Vagina (tissue), 2 donors: Measurements from ENCODE around the gene NONO.

ENCODE experiments used
- POLR2AphosphoS5 ChIP-seq, 2 donors: sonication (generic); formaldehyde crosslinking; IDR thresholded peaks; one replicate each; pipeline ENCODE4 v1.9.0; 2017; ENCODE audit warnings: antibody characterized with exemption in 2 of 2, mild to moderate bottlenecking in 2 of 2, low read depth in 1 of 2; ENCODE audit not compliant: insufficient read depth in 1 of 2
- TF ChIP-seq, protein P1 (sequence below), 3 experiments: fragments of 450-650 bp in 2 of 3; fragments of 200-600 bp in 1 of 3; sonication (generic) in 1 of 3; IDR thresholded peaks; one replicate each; pipeline ENCODE4 v1.5.1; 2017 to 2019; ENCODE audit warnings: antibody characterized with exemption in 3 of 3, mild to moderate bottlenecking in 2 of 3, moderate library complexity in 2 of 3

DNA sequence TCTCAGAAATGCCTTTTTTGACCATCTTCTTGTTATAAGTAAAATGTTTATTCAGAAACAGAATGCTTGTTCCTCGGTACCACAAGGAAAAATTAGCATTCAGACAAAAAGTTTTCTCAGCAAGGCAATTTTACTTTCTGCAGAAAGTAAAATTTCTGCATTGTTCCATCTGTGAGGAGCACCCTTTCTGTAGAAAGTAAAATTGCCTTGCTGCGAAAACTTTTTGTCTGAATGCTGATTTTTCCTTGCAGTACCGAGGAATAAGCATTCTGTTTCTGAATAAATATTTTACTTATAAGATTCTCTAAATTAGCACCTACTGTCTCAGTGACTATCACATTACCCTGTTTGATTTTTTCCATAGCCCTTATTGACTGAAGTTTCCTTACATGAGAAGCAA is 43.0 kb downstream of the NONO start:
- TF ChIP-seq, protein P1, sequence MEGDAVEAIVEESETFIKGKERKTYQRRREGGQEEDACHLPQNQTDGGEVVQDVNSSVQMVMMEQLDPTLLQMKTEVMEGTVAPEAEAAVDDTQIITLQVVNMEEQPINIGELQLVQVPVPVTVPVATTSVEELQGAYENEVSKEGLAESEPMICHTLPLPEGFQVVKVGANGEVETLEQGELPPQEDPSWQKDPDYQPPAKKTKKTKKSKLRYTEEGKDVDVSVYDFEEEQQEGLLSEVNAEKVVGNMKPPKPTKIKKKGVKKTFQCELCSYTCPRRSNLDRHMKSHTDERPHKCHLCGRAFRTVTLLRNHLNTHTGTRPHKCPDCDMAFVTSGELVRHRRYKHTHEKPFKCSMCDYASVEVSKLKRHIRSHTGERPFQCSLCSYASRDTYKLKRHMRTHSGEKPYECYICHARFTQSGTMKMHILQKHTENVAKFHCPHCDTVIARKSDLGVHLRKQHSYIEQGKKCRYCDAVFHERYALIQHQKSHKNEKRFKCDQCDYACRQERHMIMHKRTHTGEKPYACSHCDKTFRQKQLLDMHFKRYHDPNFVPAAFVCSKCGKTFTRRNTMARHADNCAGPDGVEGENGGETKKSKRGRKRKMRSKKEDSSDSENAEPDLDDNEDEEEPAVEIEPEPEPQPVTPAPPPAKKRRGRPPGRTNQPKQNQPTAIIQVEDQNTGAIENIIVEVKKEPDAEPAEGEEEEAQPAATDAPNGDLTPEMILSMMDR (IDR thresholded peaks at IDR 0.05): no peak
- no peak for TF ChIP-seq POLR2AphosphoS5 (IDR thresholded peaks at IDR 0.05; ENCODE audit: insufficient read depth in 1 of 2, low read depth in 1 of 2)
